Stimulated activated CD4-positive, alpha-beta T cell treated with anti-CD3 and anti-CD28 coated beads, TNF-alpha, amount 100 ng/mL, for 1 hour (primary cell): ENCODE data around the gene HNRNPR.

ENCODE experiments used
- DNase-seq, 3 donors: peaks; one replicate each; pipeline ENCODE4 v3.0.0-alpha.2; 2020; ENCODE audit warnings: low read depth in 3 of 3, low spot score in 1 of 3

HNRNPR gene

DNA sequence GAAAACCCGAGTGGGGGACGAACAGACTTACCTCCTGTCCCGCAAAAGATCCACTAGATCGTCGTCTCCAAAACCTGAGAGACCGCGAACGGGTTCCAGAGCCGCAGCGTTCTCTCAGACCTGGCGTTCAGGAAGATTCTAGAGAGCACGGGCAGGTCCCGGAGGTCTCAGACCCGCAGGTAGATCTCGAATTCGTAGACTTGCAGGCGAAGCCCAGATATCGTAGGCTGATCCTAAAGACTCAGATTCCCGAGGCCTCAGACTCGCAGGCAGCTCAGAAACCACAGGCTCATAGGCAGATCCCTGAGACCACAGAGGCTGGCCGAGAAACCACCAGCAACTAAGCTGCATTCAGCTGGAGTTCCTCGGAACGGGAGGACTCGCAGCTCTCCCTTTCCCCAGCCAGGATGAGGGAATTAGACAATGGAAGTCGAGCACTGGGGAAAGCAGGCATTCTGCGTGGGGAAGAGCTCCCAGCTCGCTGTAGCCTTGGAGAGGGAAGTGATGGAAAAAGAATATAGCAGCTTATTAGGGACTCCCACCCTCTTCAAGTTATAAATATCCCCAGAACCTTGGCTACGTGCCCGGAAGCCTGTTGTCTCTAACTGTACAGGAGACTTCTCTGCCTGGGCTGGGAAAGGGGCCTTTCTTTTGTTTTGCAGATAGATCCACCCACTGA is 25.4 kb upstream of the HNRNPR start, which contains the start of gene ZNF436:
TSS of gene ZNF436 (minus strand) at position 502 of the 679 bp plus-strand sequence. CDS start 1,831 bp downstream, outside the sequence.
- no peak for DNase-seq

DNA sequence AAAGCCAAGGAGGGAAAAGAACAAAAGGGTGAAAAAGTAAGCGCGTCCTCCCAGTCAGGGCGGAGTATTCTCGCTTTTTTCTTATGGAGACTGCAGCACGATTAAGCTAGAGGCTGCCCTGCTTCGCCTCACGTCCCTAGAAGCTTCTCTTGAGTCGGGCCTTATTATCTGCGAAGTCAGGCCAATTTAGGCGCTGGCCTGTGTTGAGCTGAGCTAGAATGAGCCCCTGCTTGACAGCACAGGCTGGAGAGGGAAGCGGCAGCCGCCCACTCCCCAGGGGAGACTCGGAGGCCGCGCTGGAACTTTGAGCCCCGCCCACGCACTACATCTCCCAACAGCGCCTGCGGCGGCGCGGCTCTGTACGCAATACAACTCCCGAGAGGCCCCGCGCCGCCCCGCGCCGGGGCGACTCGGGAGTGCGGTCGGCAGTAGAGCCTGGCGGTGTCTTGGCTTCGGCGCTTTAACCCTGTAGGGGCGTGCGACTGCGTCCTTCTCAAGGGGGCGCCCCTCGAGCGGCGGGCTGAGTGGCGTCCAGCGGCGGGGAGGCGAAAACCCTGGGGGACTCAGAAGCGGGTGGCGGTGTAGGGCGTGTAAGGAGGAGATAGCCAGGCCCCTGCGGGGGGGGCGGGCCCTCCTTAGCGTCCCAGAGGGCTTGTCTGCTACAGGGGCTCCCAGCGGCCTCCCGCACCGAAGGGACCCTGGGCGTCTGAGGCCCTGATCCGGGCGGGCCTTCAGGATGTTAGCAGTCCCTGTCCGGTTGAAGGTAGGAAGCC is 24.7 kb upstream of the HNRNPR start:
- peak; percentile 55 to 70 (median 70) for DNase-seq

DNA sequence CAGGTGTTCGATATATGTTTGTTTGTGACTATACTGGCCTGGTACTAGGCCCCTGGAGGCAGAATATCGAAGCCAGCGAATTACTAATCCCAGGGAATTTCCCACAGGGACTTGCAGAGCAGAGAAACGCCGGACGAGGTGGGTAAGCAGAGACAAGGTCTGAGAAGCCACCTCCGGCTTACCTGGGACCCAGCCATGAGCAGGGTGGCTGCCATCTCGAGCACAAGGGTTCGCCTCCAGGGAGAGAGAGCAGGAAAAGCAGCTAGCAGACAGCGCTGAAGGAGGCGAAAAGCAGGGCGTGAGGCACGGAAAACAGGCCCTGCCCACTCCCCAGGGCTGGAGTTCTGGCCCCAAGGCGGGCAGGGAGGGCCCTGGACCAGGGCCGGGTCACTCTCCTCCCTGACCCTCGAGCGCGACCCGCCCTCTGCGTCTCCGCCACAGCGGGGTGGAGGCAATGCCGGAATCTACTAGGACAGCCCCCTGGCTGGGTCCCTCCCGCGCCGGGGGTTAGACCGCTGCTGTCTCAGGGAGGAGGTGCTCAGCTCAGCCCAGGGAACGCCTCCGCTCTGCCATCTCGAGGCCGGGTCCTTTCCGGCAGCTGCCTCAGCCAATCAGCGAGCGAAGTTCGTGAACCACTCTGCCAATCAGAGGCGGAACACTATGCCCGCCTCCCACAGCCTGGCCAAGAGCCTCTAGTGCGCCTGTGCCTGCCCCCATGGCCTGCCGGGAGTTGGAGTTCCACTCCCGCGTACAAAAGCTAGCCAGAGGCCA is 23.9 kb upstream of the HNRNPR start:
- DNase-seq, result peak; percentile 90 to 95 (median 94)

DNA sequence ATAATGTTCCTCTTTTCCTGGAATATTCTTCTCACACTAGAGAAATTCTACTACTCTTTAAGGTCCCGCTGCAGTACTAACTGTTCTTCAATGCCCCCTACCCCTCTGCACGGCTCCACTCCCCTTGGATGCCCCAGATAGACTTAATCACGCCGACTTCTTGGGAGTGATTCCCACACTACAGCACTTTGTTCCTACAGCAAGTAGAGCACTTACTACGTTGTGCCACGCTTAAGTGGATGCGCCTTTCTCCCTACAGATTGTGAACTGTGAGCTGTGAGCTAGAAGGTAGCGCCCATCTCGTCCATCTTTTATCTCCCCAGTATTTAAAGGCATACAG is 23.3 kb upstream of the HNRNPR start:
- DNase-seq, result no peak

DNA sequence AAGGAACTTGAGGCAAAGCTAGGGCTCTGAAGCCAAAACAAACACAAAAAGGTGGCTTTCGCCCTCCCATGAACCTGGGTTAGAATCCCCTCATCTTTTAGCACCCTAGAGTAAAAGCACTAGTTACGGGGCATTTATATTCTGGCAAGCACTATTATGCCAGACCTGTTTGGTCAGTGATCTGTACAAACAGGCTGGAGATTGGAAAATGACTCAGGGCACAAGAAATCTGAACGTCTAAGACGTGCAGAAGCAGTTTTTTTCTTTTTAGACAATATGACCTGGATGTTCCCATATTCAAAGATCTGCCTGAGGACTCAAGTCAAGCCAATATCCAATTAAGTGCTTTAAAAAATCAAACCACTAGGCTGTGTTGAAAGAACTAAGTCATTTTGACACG is 22.5 kb upstream of the HNRNPR start:
- DNase-seq, result no peak

DNA sequence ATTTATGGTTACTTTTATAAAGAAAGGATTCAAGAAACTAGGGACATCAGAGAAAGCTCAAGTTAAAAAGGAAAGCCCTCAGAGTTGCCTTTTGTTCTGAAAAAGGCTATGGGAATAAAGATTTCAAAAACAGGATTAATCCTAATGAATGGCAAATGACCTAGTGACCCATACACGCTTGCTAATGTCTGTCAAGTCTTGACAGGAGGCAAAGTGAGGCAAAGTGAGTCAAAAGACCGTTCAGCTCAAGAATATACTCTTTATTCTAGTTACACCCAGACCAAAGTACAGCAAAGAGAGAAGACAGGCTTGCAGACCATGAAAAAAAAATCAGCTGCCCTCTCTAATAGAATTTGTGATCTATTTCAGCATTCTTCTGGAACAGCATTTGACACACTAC is 22.1 kb upstream of the HNRNPR start:
- DNase-seq, result no peak

DNA sequence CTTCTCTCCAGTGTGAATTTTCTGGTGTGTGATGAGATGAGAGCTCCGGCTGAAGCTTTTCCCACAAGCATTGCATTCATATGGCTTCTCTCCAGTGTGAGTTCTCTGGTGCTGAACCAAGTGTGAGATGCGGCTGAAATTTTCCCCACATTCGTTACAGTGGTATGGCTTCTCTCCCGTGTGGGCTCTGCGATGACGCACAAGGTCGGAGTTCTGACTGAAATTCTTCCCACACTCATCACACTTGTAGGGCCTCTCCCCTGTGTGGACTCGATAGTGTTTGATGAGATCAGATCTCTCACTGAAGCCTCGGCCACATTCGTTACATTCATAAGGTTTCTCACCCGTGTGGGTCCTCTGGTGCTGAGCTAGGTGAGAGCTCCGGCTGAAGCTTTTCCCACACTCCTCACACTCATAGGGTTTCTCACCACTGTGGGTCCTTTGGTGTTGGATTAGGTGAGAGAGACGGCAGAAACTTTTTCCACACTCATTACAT is 18.2 kb upstream of the HNRNPR start:
- no peak for DNase-seq

DNA sequence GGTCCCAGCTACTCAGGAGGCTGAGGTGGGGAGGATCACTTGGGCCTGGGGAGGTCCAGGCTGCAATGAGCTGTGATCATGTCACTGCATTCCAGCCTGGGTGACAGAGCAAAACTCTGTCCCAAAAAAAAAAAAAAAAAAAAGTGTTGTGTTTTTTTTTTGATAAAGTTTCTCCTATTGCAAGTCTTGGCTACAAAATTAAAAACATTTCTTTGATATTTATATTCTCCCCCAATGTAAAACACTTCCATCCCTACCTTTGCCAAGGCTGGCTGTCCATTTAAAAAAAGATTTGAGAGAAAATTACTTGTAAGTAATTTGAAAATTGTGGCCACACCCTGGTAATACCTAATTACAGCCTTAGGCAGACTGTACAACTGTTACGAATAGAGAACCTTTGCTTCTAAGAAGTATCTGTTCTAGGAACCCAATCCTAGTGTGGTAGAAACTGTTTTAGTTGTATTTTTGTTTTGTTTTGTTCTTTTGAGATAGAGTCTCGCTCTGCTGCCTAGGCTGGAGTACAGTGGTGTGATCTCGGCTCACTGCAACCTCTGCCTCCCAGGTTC is 14.3 kb upstream of the HNRNPR start:
- DNase-seq, result no peak

DNA sequence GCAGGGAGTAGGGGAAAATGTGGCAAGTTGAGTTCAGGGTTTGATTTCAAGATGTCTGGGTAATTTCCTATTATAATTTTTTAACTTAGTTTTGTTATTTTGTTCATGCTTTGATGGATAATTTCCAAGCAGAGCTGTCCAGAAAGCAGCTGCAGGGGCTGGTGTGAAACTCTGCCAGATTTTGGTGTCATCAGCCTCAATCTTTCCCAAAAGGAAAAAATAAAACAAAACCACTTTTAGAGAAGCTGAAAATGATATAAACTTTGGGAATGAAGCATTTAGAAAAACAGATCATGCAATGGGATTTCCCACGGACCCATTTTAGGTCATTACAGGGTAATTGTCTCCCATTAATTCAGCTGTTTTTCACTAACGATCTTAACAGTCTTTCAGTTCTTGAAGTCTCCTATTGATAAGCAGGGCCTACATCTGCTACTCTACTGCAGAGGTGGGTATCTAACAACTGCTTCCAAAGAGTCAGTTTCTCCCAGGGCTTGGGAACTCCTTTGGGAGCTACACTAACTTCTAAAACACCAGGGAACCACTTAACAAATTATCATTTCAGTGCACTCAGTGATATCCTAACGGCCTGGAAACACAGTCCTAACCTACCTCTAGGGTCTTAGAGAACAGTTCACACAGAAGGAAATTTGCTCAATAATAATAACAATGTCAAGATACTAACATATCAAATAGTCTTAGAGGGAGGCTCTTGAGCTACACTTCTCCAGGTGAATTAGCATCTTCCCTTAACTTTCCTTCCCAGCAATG is 13.2 kb upstream of the HNRNPR start:
- no peak for DNase-seq

DNA sequence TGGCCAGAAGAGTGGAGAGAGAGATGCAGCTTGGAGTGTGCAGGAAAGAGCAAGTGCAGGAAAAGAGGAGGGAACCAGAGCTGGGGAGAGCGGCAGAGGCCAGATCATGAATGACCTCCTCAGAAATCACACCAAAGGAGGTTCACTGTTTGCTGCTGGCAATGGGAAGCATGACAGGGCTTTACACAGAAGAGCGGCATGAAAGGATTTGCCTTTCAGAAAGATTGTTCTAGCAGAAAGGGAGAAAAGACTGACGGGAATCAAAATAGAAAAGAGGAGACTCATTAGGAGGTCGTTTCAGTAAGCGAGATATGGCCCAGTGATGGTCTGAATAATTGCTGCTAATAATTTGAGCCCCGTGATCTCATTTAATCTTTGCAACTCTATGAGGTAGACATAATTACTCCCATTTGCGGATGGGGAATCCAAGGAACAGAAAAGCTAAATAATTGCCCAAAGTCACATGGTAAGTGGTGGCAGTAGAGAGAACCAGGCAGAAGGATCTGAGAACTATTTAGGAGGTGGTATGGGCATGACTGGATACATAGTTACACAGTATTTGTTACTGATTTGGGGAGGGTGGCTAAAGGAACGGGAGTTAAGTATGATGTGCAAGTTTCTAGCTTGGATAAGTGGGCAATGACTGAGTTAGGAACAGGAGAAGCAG is 12.5 kb upstream of the HNRNPR start:
- no peak for DNase-seq

DNA sequence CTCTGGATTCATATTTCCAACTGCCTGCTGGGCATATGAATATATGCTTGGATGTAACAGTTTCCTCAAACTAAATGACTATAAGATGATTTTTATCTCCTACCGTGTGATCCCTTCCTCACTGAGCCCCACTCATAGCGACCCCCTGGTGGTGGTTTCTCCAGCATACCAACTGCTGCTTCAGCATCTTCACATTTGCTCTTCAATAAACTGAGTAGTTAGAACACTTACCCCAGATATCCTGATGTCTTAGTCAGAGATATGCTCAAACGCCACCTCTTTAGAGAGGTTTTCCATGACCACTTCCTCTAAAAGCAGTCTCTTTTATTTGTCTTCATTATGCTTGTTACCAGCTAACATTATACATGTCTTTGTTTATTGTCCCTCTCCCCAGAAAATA is 10.2 kb upstream of the HNRNPR start:
- no peak for DNase-seq

DNA sequence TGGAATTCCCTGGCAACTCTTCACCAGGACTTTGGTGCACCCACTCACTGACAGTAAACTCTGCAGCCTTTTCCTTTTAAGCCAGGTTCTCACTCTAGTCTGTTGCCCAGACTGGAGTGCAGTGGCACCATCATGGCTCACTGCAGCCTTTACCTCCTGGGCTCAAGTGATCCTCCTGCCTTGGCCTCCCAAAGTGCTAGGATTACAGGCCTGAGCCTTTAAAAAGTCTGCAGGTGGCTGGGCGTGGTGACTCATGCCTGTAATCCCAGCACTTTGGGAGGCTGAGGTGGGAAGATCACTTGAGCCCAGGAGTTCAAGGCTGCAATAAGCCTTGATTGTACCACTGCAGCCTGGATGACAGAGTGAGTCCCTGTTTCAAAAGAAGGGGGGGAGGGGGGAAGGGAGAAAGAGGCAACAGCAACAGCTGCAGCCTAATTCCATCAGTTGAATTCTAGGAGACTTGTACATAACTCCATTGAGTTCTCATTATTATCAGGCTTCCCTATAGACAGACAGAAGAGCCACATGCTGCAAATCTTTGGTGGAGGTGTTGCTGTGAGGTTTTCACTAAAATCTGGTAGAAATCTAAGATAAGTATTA is 8.1 kb upstream of the HNRNPR start:
- no peak for DNase-seq

DNA sequence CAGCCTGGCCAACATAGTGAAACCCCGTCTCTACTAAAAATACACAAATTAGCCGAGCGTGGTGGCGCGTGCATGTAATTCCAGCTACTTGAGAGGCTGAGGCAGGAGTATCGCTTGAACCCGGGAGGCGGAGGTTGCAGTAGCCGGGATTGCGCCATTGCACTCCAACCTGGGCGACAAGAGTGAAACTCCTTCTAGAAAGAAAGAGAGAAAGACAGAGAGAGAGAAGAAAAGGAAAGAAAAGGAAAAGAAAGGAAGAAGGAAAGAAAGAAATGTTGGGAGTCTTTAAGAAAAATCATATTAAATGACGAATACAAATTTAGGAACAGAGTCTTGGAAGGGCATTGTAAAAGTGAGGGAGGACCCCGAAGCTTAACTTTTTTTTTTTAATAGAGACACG is 1.8 kb upstream of the HNRNPR start:
- DNase-seq, result no peak

DNA sequence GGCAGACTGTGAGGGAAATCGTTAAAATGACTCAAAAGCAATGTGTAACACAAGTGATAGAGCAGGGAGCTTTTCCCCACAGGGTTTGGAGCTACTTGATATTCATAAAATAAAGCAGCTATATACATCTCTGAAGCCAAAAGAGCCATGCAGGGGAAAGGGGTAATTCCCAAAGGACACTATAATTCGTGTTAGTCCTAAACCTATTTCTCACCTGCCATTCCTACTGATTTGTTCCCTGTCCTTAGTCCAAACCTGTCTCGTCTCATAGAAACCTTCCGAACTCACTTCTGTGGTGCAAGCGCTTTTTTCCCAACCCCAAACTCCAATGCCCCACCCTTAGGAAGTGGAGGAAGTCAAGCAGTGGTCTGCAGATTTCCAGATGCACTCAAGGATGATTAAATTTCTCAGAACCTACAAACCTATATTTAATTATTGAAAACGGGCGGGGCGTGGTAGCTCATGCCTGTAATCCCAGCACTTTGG is 946 bp upstream of the HNRNPR start:
- no peak for DNase-seq

DNA sequence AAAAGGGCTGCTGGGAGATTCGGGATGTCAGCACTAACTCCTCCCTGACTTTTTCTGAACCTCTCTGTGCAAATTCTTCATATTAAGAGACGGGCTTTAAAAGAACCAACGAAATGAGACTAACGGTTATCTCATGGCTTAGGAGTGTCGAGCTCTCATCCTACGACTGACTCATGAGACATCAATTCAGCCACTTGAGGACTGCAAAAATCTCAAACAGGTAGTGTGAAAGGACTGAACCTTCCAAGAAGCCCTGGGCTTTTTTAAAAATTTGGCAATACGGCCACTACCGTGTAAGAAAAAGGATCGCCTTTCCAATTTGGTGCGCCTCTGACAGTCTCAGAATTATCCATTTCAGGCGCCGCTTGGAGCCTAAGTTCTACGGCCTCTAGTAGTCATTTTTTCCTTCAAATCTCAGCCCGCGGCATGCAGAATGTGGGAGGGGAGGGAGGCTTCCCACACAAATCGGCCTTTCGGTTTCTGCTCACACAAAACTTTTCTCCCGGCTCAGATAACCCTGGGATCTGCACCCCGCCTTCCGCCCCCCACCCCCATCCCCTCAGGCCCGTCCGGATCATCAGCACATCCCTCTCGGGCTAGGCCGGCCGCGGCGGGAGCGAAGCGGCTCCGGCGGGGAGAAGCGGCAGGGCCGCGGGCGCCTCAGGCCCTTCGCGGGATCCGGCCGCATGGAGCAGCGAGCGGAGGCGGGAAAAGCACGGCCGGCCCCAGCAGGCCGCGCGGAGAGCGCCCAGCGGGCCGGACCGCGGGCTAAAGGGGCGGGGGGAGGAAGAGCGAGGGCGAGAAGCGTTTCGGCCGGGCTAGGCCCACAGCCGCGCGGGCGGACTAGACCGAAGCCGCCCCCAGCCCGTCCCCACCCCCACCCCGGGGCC is 618 bp downstream of the HNRNPR start:
- peak in 2 of 3 donors; percentile 3 to 31 for DNase-seq

DNA sequence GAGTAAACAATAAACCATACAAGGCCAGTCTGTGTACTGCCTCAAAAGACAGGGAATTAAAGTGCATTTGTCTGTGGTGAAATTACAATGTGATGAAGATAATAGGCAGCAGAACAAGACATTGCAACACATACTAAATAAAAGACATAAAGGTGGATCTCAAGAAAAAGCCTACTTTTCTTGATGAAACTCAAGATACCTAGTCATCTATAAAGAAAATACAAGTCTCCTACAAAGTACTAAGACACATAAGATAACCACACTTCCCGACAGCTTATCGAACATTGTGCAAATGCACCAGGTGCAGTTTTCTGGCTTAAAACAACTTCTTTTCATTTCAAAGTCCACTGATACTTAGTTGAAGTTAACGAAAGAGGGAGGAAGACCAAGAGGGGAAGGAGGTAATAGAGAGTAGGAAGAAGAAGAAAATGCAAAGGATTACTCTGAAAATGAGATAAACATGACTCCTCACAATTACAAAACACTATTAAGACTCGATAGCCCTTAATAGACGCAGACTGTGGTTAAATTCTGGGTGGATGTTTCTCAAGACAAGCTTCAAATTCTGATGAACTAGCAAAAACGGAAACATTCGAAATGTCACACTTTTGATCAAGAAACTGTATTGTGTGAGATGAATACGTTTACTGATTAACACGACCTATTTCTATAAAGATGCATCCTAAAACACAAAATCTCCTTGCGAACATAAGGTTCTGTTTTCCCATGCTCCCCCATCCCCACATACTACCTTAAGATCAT is 2.0 kb downstream of the HNRNPR start:
- no peak for DNase-seq

DNA sequence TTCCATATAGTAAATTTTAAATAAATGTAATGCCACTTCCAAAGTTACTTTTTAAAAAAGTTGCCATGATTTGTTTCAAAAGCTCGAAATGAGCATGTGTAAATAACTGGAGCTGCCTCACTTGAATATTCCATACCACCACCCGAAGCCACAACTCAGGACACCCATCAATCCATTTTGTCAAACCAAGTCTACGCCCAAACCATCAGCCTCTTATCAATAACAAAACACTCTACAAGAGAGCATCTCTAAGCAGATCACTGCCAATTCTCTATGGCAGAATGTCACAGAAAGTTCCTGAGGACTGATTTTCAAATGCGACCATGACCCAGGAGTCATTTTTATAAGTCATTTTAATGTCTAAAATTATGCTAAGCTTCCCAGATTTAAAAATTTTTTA is 4.5 kb downstream of the HNRNPR start:
- no peak for DNase-seq

DNA sequence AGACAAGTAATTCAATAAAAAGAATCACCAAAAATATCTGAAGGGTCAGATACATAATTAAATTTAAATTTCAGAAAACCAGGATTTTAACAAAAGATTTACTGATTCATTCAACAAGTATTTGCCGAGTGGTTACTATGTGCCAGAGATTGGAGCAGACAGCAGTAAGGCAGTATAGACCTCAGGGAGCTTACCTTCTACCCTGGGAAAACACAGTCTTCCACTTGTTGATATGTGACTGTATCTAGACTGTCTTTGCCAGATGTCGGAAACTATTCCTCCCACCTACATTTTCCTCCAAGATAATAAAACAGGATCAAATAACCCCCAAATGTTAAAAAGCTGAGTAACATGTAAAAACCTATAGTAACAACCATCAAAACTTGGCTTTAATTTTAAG is 6.2 kb downstream of the HNRNPR start:
- no peak for DNase-seq
